Measurements from ENCODE around the gene PER3.

DNA sequence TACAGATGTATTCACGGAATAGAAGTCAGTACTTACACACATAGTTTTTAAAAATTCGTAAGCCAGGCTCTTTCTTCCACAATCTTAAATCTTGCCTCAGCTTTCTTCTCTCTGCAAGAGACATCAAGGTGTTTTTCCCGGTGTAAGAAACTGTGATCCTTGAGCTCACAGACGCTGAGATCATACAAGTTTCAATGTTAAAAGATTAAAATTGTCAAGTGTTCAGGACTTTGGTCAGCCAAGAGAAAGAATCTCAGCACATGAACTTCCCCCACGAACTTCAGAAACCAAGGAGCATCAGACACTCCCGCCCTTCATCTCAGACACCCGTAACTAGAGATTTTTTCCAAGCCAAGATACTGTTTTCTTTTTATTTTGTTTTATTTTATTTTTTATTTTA is 62.6 kb downstream of the PER3 start:
- TF ChIP-seq ISL1 (CRISPR knock-in tag; IDR thresholded peaks at IDR 0.05) (no peak), RARB (CRISPR knock-in tag; IDR thresholded peaks at IDR 0.05) (no peak), ZFP3 (CRISPR knock-in tag; IDR thresholded peaks at IDR 0.05) (no peak), ZNF8 (CRISPR knock-in tag; IDR thresholded peaks at IDR 0.05) (no peak), ZFP30 (CRISPR knock-in tag; IDR thresholded peaks at IDR 0.05) (no peak), CSDC2 (CRISPR knock-in tag; IDR thresholded peaks at IDR 0.05) (no peak), OSR1 (CRISPR knock-in tag; IDR thresholded peaks at IDR 0.05) (no peak)
- TF ChIP-seq, protein P1, sequence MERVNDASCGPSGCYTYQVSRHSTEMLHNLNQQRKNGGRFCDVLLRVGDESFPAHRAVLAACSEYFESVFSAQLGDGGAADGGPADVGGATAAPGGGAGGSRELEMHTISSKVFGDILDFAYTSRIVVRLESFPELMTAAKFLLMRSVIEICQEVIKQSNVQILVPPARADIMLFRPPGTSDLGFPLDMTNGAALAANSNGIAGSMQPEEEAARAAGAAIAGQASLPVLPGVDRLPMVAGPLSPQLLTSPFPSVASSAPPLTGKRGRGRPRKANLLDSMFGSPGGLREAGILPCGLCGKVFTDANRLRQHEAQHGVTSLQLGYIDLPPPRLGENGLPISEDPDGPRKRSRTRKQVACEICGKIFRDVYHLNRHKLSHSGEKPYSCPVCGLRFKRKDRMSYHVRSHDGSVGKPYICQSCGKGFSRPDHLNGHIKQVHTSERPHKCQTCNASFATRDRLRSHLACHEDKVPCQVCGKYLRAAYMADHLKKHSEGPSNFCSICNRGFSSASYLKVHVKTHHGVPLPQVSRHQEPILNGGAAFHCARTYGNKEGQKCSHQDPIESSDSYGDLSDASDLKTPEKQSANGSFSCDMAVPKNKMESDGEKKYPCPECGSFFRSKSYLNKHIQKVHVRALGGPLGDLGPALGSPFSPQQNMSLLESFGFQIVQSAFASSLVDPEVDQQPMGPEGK (CRISPR knock-in tag; IDR thresholded peaks at IDR 0.05; ENCODE audit: borderline replicate concordance), result no peak
- TF ChIP-seq, protein P2, sequence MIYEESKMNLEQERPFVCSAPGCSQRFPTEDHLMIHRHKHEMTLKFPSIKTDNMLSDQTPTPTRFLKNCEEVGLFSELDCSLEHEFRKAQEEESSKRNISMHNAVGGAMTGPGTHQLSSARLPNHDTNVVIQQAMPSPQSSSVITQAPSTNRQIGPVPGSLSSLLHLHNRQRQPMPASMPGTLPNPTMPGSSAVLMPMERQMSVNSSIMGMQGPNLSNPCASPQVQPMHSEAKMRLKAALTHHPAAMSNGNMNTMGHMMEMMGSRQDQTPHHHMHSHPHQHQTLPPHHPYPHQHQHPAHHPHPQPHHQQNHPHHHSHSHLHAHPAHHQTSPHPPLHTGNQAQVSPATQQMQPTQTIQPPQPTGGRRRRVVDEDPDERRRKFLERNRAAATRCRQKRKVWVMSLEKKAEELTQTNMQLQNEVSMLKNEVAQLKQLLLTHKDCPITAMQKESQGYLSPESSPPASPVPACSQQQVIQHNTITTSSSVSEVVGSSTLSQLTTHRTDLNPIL (CRISPR knock-in tag; IDR thresholded peaks at IDR 0.05; ENCODE audit: low read depth), result no peak
- TF ChIP-seq, protein P3, sequence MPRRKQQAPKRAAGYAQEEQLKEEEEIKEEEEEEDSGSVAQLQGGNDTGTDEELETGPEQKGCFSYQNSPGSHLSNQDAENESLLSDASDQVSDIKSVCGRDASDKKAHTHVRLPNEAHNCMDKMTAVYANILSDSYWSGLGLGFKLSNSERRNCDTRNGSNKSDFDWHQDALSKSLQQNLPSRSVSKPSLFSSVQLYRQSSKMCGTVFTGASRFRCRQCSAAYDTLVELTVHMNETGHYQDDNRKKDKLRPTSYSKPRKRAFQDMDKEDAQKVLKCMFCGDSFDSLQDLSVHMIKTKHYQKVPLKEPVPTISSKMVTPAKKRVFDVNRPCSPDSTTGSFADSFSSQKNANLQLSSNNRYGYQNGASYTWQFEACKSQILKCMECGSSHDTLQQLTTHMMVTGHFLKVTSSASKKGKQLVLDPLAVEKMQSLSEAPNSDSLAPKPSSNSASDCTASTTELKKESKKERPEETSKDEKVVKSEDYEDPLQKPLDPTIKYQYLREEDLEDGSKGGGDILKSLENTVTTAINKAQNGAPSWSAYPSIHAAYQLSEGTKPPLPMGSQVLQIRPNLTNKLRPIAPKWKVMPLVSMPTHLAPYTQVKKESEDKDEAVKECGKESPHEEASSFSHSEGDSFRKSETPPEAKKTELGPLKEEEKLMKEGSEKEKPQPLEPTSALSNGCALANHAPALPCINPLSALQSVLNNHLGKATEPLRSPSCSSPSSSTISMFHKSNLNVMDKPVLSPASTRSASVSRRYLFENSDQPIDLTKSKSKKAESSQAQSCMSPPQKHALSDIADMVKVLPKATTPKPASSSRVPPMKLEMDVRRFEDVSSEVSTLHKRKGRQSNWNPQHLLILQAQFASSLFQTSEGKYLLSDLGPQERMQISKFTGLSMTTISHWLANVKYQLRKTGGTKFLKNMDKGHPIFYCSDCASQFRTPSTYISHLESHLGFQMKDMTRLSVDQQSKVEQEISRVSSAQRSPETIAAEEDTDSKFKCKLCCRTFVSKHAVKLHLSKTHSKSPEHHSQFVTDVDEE (CRISPR knock-in tag; IDR thresholded peaks at IDR 0.05), result no peak
- TF ChIP-seq, protein P4, sequence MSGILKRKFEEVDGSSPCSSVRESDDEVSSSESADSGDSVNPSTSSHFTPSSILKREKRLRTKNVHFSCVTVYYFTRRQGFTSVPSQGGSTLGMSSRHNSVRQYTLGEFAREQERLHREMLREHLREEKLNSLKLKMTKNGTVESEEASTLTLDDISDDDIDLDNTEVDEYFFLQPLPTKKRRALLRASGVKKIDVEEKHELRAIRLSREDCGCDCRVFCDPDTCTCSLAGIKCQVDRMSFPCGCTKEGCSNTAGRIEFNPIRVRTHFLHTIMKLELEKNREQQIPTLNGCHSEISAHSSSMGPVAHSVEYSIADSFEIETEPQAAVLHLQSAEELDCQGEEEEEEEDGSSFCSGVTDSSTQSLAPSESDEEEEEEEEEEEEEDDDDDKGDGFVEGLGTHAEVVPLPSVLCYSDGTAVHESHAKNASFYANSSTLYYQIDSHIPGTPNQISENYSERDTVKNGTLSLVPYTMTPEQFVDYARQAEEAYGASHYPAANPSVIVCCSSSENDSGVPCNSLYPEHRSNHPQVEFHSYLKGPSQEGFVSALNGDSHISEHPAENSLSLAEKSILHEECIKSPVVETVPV (CRISPR knock-in tag; IDR thresholded peaks at IDR 0.05), result no peak
